Measurements from ENCODE around the gene KLF13. TPM values are rescaled to one million over a fixed set of nuclear protein-coding genes. Genes with fewer than 3 reads are reported as not detected.

Gene KLF13
- total RNA-seq, 2 donors from 2014 or later: 25.7 to 38.4 TPM

DNA sequence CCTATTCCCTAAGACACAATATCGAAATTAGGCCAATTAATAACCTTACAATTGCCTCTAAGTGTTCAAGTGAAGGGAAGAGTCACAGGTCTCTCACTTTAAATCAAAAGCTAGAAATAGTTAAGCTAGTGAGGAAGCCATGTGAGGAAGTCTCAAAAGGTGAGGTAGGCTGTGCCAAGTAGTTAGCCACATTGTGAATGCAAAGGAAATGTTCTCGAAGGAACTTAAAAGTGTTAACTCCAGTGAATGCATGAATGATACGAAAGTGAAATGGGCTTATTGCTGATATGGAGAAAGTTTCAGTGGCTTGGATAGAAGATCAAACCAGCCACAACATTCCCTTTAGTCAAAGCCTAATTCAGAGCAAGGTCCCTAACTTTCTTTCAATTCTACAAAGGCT, 59.1 kb downstream of the KLF13 start:
- intact Hi-C loops (cut with DNase I): no loop called here
- Histone ChIP-seq H3K27ac (no peak overlapping the region), H3K4me1 (peaks cover 52% of the 10 kb centered on the region), H3K27me3 (no peaks in the 10 kb centered on the region), H3K4me3 (no peak overlapping the region), H3K36me3 (replicated peaks in 1 of 2; ENCODE audit: insufficient read depth in 1 of 2, low read depth in 2 of 2) (peaks cover 0 to 2% of the 10 kb centered on the region in 2 donors), H3K9me3 (no peaks in the 10 kb centered on the region)
- ATAC-seq: no peak
- 76 to 81% methylated on average over 3 of the region's 3 CpGs for WGBS, 2 donors
- TF ChIP-seq, protein P1, sequence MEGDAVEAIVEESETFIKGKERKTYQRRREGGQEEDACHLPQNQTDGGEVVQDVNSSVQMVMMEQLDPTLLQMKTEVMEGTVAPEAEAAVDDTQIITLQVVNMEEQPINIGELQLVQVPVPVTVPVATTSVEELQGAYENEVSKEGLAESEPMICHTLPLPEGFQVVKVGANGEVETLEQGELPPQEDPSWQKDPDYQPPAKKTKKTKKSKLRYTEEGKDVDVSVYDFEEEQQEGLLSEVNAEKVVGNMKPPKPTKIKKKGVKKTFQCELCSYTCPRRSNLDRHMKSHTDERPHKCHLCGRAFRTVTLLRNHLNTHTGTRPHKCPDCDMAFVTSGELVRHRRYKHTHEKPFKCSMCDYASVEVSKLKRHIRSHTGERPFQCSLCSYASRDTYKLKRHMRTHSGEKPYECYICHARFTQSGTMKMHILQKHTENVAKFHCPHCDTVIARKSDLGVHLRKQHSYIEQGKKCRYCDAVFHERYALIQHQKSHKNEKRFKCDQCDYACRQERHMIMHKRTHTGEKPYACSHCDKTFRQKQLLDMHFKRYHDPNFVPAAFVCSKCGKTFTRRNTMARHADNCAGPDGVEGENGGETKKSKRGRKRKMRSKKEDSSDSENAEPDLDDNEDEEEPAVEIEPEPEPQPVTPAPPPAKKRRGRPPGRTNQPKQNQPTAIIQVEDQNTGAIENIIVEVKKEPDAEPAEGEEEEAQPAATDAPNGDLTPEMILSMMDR (IDR thresholded peaks at IDR 0.05): no peak
- no peak for TF ChIP-seq POLR2A (IDR thresholded peaks at IDR 0.05)
- DNase-seq: no peak

DNA sequence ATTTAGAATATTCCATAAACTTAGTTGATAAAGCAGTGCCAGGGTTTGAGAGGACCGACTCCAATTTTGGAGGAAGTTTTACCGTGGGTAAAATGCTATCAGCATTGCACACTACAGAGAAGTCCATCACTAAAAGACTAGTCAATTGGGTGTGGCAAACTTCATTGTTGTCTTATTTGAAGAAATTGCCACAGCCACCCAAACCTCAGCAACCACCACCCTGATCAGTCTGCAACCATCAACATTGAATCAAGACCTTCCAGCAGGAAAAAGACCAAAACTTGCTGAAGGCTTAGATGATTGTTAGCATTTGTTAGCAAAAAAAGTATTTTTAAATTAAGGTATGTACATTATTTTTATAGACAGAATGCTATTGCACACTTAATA, 60.5 kb downstream of the KLF13 start:
- DNase-seq (peak in 1 of 4 donors; percentile 2), ATAC-seq (no peak)
- H3K27me3 ChIP-seq: no peaks in the 10 kb centered on the region
- H3K27ac ChIP-seq: peak overlapping the region; percentile 68 to 81 (median 80)
- WGBS, 2 donors: 30 to 40% methylated on average over 2 of the region's 2 CpGs
- no peaks in the 10 kb centered on the region for H3K9me3 ChIP-seq
- H3K4me3 ChIP-seq: no peak overlapping the region
- H3K36me3 ChIP-seq (replicated peaks in 1 of 2; ENCODE audit: insufficient read depth in 1 of 2, low read depth in 2 of 2): no peaks in the 10 kb centered on the region
- TF ChIP-seq POLR2A (IDR thresholded peaks at IDR 0.05): no peak
- TF ChIP-seq, protein P1 (IDR thresholded peaks at IDR 0.05): no peak
- H3K4me1 ChIP-seq: peaks cover 43% of the 10 kb centered on the region
- intact Hi-C loops (cut with DNase I): no loop called here

DNA sequence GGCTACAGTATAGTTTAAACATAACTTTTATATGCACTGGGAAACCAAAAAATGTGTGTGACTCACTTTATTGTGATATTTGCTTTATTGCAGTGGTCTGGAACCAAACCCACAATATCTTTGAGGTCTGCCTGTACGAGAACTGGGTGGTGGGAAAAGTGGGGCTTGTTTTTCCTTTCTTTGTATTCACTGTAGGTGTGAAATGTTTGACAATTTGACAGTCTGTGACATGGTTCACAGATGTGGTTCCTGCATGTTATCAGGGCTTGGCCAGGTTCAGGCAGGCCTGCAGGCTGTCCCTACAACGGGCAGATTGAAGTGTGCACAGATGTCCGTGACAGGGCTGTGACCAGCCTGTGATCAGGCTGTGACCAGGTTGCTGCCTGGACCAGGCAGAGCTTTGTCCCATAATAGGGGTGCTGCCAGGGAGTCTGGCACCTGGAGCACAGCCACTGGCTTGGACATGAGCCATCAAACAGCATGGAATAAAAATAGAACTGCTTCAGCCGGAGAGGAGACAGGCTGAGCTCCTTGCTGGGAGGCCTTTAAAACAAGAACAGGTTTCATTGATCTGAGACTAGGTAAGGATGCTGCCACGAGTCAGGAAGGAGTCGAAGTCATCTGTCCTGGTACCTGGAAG, 61.0 kb downstream of the KLF13 start:
- no peaks in the 10 kb centered on the region for H3K36me3 ChIP-seq (replicated peaks in 1 of 2; ENCODE audit: insufficient read depth in 1 of 2, low read depth in 2 of 2)
- DNase-seq (peak; percentile 93 to 97 (median 96)), ATAC-seq (peak; percentile 89)
- TF ChIP-seq, protein P1 (IDR thresholded peaks at IDR 0.05): peak in 1 of 7 experiments; percentile 18
- TF ChIP-seq POLR2A (IDR thresholded peaks at IDR 0.05): peak in 2 of 3 donors; percentile 55 to 60
- intact Hi-C loops (cut with DNase I): no loop called here
- 8 to 10% methylated on average over 6 of the region's 6 CpGs for WGBS, 2 donors
- H3K27ac ChIP-seq: peak overlapping the region; percentile 68 to 81 (median 80)
- no peak overlapping the region for H3K4me3 ChIP-seq
- H3K27me3 ChIP-seq: no peaks in the 10 kb centered on the region
- H3K9me3 ChIP-seq: no peaks in the 10 kb centered on the region
- H3K4me1 ChIP-seq: peaks cover 37% of the 10 kb centered on the region

DNA sequence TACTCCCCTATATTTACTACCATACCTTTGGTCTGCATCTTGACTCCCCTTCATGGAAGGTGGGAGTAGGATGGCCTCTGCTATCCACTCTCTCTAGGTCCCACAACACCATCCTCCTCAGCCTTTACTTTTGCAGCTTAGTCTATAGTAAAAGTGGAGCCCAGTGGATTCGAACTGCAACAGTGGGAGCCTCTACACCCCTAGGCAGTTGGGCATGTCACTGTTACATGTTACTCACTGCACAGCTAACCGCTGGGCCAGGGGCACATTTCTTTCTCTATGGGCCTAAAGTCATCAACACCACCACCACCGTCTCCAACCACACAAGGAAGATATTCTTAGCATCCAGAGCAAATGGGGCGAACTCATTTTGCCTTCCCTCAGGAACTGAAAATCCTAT, 62.9 kb downstream of the KLF13 start:
- 95 to 100% methylated on average over 4 of the region's 4 CpGs for WGBS, 2 donors
- peaks cover 41% of the 10 kb centered on the region for H3K4me1 ChIP-seq

More for the DNA sequence above, 62.9 kb downstream of the KLF13 start:
- no peak overlapping the region for H3K4me3 ChIP-seq
- H3K27me3 ChIP-seq: no peaks in the 10 kb centered on the region
- TF ChIP-seq POLR2A (IDR thresholded peaks at IDR 0.05): no peak
- TF ChIP-seq, protein P1 (IDR thresholded peaks at IDR 0.05): no peak
- no peaks in the 10 kb centered on the region for H3K36me3 ChIP-seq (replicated peaks in 1 of 2; ENCODE audit: insufficient read depth in 1 of 2, low read depth in 2 of 2)
- intact Hi-C loops (cut with DNase I): no loop called here
- no peak for ATAC-seq
- H3K9me3 ChIP-seq: no peaks in the 10 kb centered on the region
- peak overlapping the region in 1 of 4 donors; percentile 79 for H3K27ac ChIP-seq
- DNase-seq: peak in 1 of 4 donors; percentile 3

Measured in body of pancreas (tissue), 4 donors.